Thyroid gland (tissue), 4 donors: ENCODE measurements around the gene CCR8. TPM values are rescaled to one million over a fixed set of nuclear protein-coding genes. Genes with fewer than 3 reads are reported as not detected.

Experiments used
- DNase-seq, 2 donors: peaks; one replicate each; pipeline ENCODE4 v3.0.0-alpha.2; 2019
- H3K27ac ChIP-seq, 3 donors: fragments of 200-600 bp; sonication (generic); 1 replicate in 2 of 3; 2 replicates in 1 of 3; pipeline ENCODE4 v1.5.1; 2016 to 2019; ENCODE audit warnings: mild to moderate bottlenecking in 1 of 3, moderate library complexity in 1 of 3
- H3K27me3 ChIP-seq: fragments of 200-600 bp; sonication (generic); one replicate; pipeline ENCODE4 v1.5.1; 2019
- H3K36me3 ChIP-seq, 2 donors: fragments of 200-600 bp; sonication (generic); one replicate each; pipeline ENCODE4 v1.5.1; 2016 to 2019
- H3K4me1 ChIP-seq, 2 donors: fragments of 200-600 bp; sonication (generic); one replicate each; pipeline ENCODE4 v1.5.1; 2017 to 2019
- H3K4me3 ChIP-seq, 3 donors: fragments of 200-600 bp; sonication (generic); replicated peaks in 1 of 3; 1 replicate in 2 of 3; 2 replicates in 1 of 3; pipeline ENCODE4 v1.5.1; 2016; ENCODE audit warnings: mild to moderate bottlenecking in 1 of 3
- H3K9me3 ChIP-seq: fragments of 200-600 bp; sonication (generic); one replicate; pipeline ENCODE4 v1.5.1; 2017
- CTCF ChIP-seq, 6 experiments: fragments of 200-600 bp in 3 of 6; fragments of 450-650 bp in 3 of 6; sonication (generic) in 3 of 6; IDR thresholded peaks; one replicate each; pipeline ENCODE4 v1.5.1; 2016 to 2019; ENCODE audit warnings: antibody characterized with exemption in 6 of 6, mild to moderate bottlenecking in 2 of 6, inconsistent platforms in 1 of 6, moderate library complexity in 1 of 6
- POLR2A ChIP-seq, 2 donors: fragments of 450-650 bp; IDR thresholded peaks; one replicate each; pipeline ENCODE4 v1.6.1; 2017; ENCODE audit warnings: antibody characterized with exemption in 2 of 2, mild to moderate bottlenecking in 2 of 2, moderate library complexity in 1 of 2
- WGBS, 2 donors: methylation state at CpG; one replicate each; pipeline ENCODE4 v1.1.5; 2017; 5-methylcytosine and 5-hydroxymethylcytosine counted together
- intact Hi-C: fragments of 100-400 bp; cut with DNase I; formaldehyde crosslinking; loops from one replicate; pipeline ENCODE4 v1.15.1; 2023
- total RNA-seq, 4 donors: library from RNA; depleted of rRNA; stranded (reverse); fragments of >200 nt; gene quantifications; one replicate each; pipeline ENCODE4 v1.2.3, GENCODE V29; 2016

Gene CCR8
- total RNA-seq, 4 donors from 2014 or later, result not detected

- no peaks in the 10 kb centered on the region for H3K9me3 ChIP-seq
- no peak overlapping the region for H3K4me3 ChIP-seq
- DNase-seq, result no peak
- no peak for TF ChIP-seq POLR2A (IDR thresholded peaks at IDR 0.05)
- no peak for TF ChIP-seq CTCF (IDR thresholded peaks at IDR 0.05)
- no peak overlapping the region for H3K27ac ChIP-seq
- intact Hi-C loops, result no loop called here
- no peaks in the 10 kb centered on the region for H3K4me1 ChIP-seq
- H3K36me3 ChIP-seq, result no peaks in the 10 kb centered on the region
- WGBS, 2 donors, result 35 to 80% methylated on average over 1 of the region's 1 CpG
- no peaks in the 10 kb centered on the region for H3K27me3 ChIP-seq
These were observed 9.6 kb downstream of the CCR8 start for GRCh38 chr3:39339086-39339485.

GRCh38 chr3:39343076-39343717, 13.7 kb downstream of the CCR8 start:
- intact Hi-C loops, result no loop called here
- Histone ChIP-seq H3K27me3 (no peaks in the 10 kb centered on the region), H3K36me3 (no peaks in the 10 kb centered on the region), H3K9me3 (no peaks in the 10 kb centered on the region), H3K27ac (no peak overlapping the region), H3K4me3 (no peak overlapping the region), H3K4me1 (no peaks in the 10 kb centered on the region)
- no peak for TF ChIP-seq CTCF (IDR thresholded peaks at IDR 0.05)
- no peak for TF ChIP-seq POLR2A (IDR thresholded peaks at IDR 0.05)
- no peak for DNase-seq
- WGBS, 2 donors, result 97 to 100% methylated on average over 1 of the region's 1 CpG

GRCh38 chr3:39343760-39344159, 14.3 kb downstream of the CCR8 start:
- no peak overlapping the region for H3K27ac ChIP-seq
- no peaks in the 10 kb centered on the region for H3K9me3 ChIP-seq
- no peaks in the 10 kb centered on the region for H3K36me3 ChIP-seq
- H3K4me1 ChIP-seq, result no peaks in the 10 kb centered on the region
- intact Hi-C loops, result no loop called here
- H3K27me3 ChIP-seq, result no peaks in the 10 kb centered on the region
- no peak overlapping the region for H3K4me3 ChIP-seq
- DNase-seq, result no peak
- no peak for TF ChIP-seq POLR2A (IDR thresholded peaks at IDR 0.05)
- TF ChIP-seq CTCF (IDR thresholded peaks at IDR 0.05), result no peak

GRCh38 chr3:39344746-39345344, 15.3 kb downstream of the CCR8 start:
- DNase-seq, result no peak
- Histone ChIP-seq H3K27ac (no peak overlapping the region), H3K36me3 (no peaks in the 10 kb centered on the region), H3K4me3 (no peak overlapping the region), H3K27me3 (no peaks in the 10 kb centered on the region), H3K4me1 (no peaks in the 10 kb centered on the region), H3K9me3 (no peaks in the 10 kb centered on the region)
- no peak for TF ChIP-seq POLR2A (IDR thresholded peaks at IDR 0.05)
- intact Hi-C loops, result no loop called here

- H3K9me3 ChIP-seq, result no peaks in the 10 kb centered on the region
- TF ChIP-seq CTCF (IDR thresholded peaks at IDR 0.05) (no peak), POLR2A (IDR thresholded peaks at IDR 0.05) (no peak)
- 82 to 83% methylated on average over 2 of the region's 2 CpGs for WGBS, 2 donors
- DNase-seq, result no peak
- no peaks in the 10 kb centered on the region for H3K4me1 ChIP-seq
- H3K27ac ChIP-seq, result no peak overlapping the region
- H3K4me3 ChIP-seq, result no peak overlapping the region
- H3K27me3 ChIP-seq, result no peaks in the 10 kb centered on the region
- no peaks in the 10 kb centered on the region for H3K36me3 ChIP-seq
- intact Hi-C loops, result no loop called here
These were observed 17.5 kb downstream of the CCR8 start for GRCh38 chr3:39346785-39347585.
